HepG2 (cell line): ENCODE results near the gene C1QTNF5. TPM values are rescaled to one million over a fixed set of nuclear protein-coding genes. Genes with fewer than 3 reads are reported as not detected.

Experiments
- GATAD1 ChIP-seq: IDR thresholded peaks from 2 replicates; pipeline ENCODE4 v1.6.1; 2016; ENCODE audit warnings: missing genetic modification reagents, missing compliant biosample characterization
- IRF2 ChIP-seq: IDR thresholded peaks from 2 replicates; pipeline ENCODE4 v1.6.1; 2018; ENCODE audit warnings: missing genetic modification reagents, missing compliant biosample characterization
- IRX3 ChIP-seq: sonication (generic); formaldehyde crosslinking; IDR thresholded peaks from 2 replicates; pipeline ENCODE4 v1.8.1; 2023; ENCODE audit warnings: mild to moderate bottlenecking, low read depth, missing genetic modification reagents, borderline replicate concordance
- KLF13 ChIP-seq: sonication (generic); formaldehyde crosslinking; IDR thresholded peaks from 2 replicates; pipeline ENCODE4 v1.4.0; 2020; ENCODE audit warnings: mild to moderate bottlenecking, missing genetic modification reagents
- KMT2A ChIP-seq: sonication (generic); formaldehyde crosslinking; IDR thresholded peaks from 2 replicates; pipeline ENCODE4 v1.4.0; 2020; ENCODE audit warnings: missing genetic modification reagents
- NFATC3 ChIP-seq: sonication (generic); formaldehyde crosslinking; IDR thresholded peaks from 2 replicates; pipeline ENCODE4 v1.5.1; 2020; ENCODE audit warnings: mild to moderate bottlenecking, missing genetic modification reagents
- PAWR ChIP-seq: sonication (generic); formaldehyde crosslinking; IDR thresholded peaks from 2 replicates; pipeline ENCODE4 v1.4.0; 2020; ENCODE audit warnings: missing genetic modification reagents, mild to moderate bottlenecking, borderline replicate concordance
- PHF21A ChIP-seq: sonication (generic); formaldehyde crosslinking; IDR thresholded peaks from 2 replicates; pipeline ENCODE4 v1.5.0; 2020; ENCODE audit warnings: mild to moderate bottlenecking, missing genetic modification reagents
- XRCC5 ChIP-seq: fragments of 200-400 bp; formaldehyde crosslinking; optimal IDR thresholded peaks from 2 replicates; pipeline ENCODE3; 2017; ENCODE audit warnings: mild to moderate bottlenecking, low read length
- ZNF430 ChIP-seq: sonication (generic); formaldehyde crosslinking; IDR thresholded peaks from 2 replicates; pipeline ENCODE4 v1.9.0; 2021; ENCODE audit warnings: mild to moderate bottlenecking, missing genetic modification reagents
- ZNF432 ChIP-seq: sonication (generic); formaldehyde crosslinking; IDR thresholded peaks from 2 replicates; pipeline ENCODE4 v1.5.0; 2020; ENCODE audit warnings: missing genetic modification reagents, mild to moderate bottlenecking, borderline replicate concordance
- ZNF451 ChIP-seq: sonication (generic); formaldehyde crosslinking; IDR thresholded peaks from 2 replicates; pipeline ENCODE4 v1.5.0; 2020; ENCODE audit warnings: mild to moderate bottlenecking, missing genetic modification reagents
- ZNF879 ChIP-seq: sonication (generic); formaldehyde crosslinking; IDR thresholded peaks from 2 replicates; pipeline ENCODE4 v1.8.1; 2023; ENCODE audit warnings: missing genetic modification reagents
- ZSCAN25 ChIP-seq: sonication (generic); formaldehyde crosslinking; IDR thresholded peaks from 2 replicates; pipeline ENCODE4 v1.8.0; 2022; ENCODE audit warnings: mild to moderate bottlenecking, missing genetic modification reagents
- polyA plus RNA-seq, 8 experiments: library from polyadenylated mRNA; depleted of rRNA in 3 of 8; stranded (reverse) in 7 of 8; unstranded in 1 of 8; fragments of >200 nt; fragmentation: Illumina TruSeq in 4 of 8; extraction: Trizol in 4 of 8; gene quantifications; 2 replicates each; pipeline versions ENCODE4 v1.2.1 to v1.2.3, GENCODE V29; 2011 to 2016; ENCODE audit warnings: low read depth in 4 of 8, missing spikeins in 1 of 8, mixed read lengths in 1 of 8; ENCODE audit not compliant: insufficient read depth in 1 of 8
- total RNA-seq, 5 experiments: library from RNA; depleted of rRNA; stranded (reverse); fragments of >200 nt; fragmentation: Illumina TruSeq; extraction: Trizol; gene quantifications; 2 replicates each; pipeline ENCODE4 v1.2.3, GENCODE V29; 2016; ENCODE audit warnings: low read depth in 1 of 5
- TF ChIP-seq, protein P1 (sequence below): sonication (generic); formaldehyde crosslinking; IDR thresholded peaks from 2 replicates; pipeline ENCODE4 v1.5.1; 2020; ENCODE audit warnings: mild to moderate bottlenecking, missing genetic modification reagents, moderate library complexity
- TF ChIP-seq, protein P2 (sequence below): sonication (generic); formaldehyde crosslinking; IDR thresholded peaks from 2 replicates; pipeline ENCODE4 v1.4.0; 2020; ENCODE audit warnings: missing genetic modification reagents
- TF ChIP-seq, protein P3 (sequence below): sonication (generic); formaldehyde crosslinking; IDR thresholded peaks from 2 replicates; pipeline ENCODE4 v1.4.0; 2020; ENCODE audit warnings: mild to moderate bottlenecking, missing genetic modification reagents, borderline replicate concordance

The C1QTNF5 gene
- total and polyA plus RNA-seq, 2 of the 13 experiments (the other 11 are each of a cell fraction or from before 2014, with no cell fraction given): 0.86 to 1.2 TPM

DNA sequence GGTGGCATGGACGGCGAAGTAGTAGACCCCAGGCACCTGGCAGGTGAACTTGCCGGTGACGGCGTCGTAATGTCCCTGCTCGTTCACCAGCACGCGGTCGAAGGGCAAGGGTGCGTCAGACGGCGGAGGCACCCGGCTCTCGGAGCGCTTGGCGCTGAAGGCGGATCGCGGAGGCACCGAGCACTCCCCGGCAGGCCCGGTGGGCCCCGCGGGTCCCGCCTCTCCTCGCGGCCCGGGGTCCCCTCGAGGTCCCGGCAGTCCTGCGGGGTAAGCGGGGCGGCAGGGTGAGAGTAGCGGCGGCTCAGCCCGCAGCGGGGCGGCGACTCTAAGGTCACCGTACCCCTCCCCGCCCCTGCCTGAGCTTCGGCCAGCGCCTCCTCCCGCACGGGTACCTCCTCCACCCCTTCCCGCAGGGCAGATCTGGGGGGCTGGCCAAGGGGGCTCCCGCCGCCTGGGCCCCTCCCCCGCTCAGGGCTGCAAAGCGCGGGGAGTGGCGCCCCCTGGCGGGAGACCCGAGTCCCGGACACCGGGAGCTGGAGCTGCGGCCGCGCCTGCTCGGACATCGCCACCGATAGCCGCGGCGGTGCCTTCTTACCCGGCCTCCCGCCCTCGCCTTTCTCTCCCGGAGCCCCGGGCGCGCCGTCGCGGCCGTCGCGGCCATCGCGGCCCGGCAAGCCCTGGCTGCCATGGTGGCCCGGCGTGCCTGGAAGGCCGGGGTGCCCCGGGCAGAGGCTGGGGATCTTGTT, 921 bp downstream of the C1QTNF5 start (continued):
- TF ChIP-seq, protein P1, sequence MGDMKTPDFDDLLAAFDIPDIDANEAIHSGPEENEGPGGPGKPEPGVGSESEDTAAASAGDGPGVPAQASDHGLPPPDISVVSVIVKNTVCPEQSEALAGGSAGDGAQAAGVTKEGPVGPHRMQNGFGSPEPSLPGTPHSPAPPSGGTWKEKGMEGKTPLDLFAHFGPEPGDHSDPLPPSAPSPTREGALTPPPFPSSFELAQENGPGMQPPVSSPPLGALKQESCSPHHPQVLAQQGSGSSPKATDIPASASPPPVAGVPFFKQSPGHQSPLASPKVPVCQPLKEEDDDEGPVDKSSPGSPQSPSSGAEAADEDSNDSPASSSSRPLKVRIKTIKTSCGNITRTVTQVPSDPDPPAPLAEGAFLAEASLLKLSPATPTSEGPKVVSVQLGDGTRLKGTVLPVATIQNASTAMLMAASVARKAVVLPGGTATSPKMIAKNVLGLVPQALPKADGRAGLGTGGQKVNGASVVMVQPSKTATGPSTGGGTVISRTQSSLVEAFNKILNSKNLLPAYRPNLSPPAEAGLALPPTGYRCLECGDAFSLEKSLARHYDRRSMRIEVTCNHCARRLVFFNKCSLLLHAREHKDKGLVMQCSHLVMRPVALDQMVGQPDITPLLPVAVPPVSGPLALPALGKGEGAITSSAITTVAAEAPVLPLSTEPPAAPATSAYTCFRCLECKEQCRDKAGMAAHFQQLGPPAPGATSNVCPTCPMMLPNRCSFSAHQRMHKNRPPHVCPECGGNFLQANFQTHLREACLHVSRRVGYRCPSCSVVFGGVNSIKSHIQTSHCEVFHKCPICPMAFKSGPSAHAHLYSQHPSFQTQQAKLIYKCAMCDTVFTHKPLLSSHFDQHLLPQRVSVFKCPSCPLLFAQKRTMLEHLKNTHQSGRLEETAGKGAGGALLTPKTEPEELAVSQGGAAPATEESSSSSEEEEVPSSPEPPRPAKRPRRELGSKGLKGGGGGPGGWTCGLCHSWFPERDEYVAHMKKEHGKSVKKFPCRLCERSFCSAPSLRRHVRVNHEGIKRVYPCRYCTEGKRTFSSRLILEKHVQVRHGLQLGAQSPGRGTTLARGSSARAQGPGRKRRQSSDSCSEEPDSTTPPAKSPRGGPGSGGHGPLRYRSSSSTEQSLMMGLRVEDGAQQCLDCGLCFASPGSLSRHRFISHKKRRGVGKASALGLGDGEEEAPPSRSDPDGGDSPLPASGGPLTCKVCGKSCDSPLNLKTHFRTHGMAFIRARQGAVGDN (CRISPR knock-in tag): peak; percentile 70
- TF ChIP-seq GATAD1 (CRISPR knock-in tag) (no peak), NFATC3 (no peak), ZSCAN25 (CRISPR knock-in tag) (no peak), KMT2A (peak; percentile 36; the same call in 1 of the 2 replicates), IRX3 (no peak), PHF21A (CRISPR knock-in tag) (0 out of 2 replicates have a peak, but pooled peaks have one; percentile 19), XRCC5 (peak; percentile 88), ZNF432 (no peak), ZNF451 (no peak), PAWR (no peak), ZNF430 (no peak), ZNF879 (no peak), IRF2 (CRISPR knock-in tag) (no peak), KLF13 (CRISPR knock-in tag) (no peak)
- TF ChIP-seq, protein P2, sequence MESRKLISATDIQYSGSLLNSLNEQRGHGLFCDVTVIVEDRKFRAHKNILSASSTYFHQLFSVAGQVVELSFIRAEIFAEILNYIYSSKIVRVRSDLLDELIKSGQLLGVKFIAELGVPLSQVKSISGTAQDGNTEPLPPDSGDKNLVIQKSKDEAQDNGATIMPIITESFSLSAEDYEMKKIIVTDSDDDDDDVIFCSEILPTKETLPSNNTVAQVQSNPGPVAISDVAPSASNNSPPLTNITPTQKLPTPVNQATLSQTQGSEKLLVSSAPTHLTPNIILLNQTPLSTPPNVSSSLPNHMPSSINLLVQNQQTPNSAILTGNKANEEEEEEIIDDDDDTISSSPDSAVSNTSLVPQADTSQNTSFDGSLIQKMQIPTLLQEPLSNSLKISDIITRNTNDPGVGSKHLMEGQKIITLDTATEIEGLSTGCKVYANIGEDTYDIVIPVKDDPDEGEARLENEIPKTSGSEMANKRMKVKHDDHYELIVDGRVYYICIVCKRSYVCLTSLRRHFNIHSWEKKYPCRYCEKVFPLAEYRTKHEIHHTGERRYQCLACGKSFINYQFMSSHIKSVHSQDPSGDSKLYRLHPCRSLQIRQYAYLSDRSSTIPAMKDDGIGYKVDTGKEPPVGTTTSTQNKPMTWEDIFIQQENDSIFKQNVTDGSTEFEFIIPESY (CRISPR knock-in tag): peak; percentile 76
- TF ChIP-seq, protein P3, sequence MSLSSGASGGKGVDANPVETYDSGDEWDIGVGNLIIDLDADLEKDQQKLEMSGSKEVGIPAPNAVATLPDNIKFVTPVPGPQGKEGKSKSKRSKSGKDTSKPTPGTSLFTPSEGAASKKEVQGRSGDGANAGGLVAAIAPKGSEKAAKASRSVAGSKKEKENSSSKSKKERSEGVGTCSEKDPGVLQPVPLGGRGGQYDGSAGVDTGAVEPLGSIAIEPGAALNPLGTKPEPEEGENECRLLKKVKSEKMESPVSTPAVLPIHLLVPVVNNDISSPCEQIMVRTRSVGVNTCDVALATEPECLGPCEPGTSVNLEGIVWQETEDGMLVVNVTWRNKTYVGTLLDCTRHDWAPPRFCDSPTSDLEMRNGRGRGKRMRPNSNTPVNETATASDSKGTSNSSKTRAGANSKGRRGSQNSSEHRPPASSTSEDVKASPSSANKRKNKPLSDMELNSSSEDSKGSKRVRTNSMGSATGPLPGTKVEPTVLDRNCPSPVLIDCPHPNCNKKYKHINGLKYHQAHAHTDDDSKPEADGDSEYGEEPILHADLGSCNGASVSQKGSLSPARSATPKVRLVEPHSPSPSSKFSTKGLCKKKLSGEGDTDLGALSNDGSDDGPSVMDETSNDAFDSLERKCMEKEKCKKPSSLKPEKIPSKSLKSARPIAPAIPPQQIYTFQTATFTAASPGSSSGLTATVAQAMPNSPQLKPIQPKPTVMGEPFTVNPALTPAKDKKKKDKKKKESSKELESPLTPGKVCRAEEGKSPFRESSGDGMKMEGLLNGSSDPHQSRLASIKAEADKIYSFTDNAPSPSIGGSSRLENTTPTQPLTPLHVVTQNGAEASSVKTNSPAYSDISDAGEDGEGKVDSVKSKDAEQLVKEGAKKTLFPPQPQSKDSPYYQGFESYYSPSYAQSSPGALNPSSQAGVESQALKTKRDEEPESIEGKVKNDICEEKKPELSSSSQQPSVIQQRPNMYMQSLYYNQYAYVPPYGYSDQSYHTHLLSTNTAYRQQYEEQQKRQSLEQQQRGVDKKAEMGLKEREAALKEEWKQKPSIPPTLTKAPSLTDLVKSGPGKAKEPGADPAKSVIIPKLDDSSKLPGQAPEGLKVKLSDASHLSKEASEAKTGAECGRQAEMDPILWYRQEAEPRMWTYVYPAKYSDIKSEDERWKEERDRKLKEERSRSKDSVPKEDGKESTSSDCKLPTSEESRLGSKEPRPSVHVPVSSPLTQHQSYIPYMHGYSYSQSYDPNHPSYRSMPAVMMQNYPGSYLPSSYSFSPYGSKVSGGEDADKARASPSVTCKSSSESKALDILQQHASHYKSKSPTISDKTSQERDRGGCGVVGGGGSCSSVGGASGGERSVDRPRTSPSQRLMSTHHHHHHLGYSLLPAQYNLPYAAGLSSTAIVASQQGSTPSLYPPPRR (CRISPR knock-in tag): no peak
